Endothelial cell of umbilical vein (primary cell): Measurements from ENCODE around the gene PTGS2. TPM values are rescaled to one million over a fixed set of nuclear protein-coding genes. Genes with fewer than 3 reads are reported as not detected.

Experiments used
- BruUV-seq: library from RNA; stranded (reverse); fragments of 400-500 nt; replicated peaks from 2 replicates; lab custom pipeline; 2021; lab: Mats Ljungman, UMichigan
- CTCF ChIA-PET: fragments of 300-600, 350-600 bp; sonication (Branson Sonifier 250); formaldehyde crosslinking; loops from one replicate; lab custom pipeline; 2021; ENCODE audit warnings: antibody characterized with exemption, inconsistent platforms; lab: Charles Lee
- POLR2A ChIA-PET: fragments of 300-600, 350-600 bp; sonication (Branson Sonifier 250); formaldehyde crosslinking; loops from one replicate; lab custom pipeline; 2021; ENCODE audit warnings: antibody characterized with exemption, inconsistent platforms; lab: Charles Lee
- DNase-seq: peaks from one replicate; pipeline ENCODE4 v3.0.0-alpha.2; 2011; ENCODE audit warnings: low read depth, low spot score
- FAIRE-seq: peaks from 2 replicates; lab custom pipeline; 2011; peaks lifted over from hg19 to GRCh38; lab: Jason Lieb, UNC
- H2AFZ ChIP-seq: 2 replicates; pipeline ENCODE4 v1.6.0; 2012; ENCODE audit warnings: low read depth, low read length, control low read depth, inconsistent platforms
- H3K27ac ChIP-seq: 2 replicates; pipeline ENCODE4 v1.5.1; 2011; ENCODE audit warnings: low read depth, mild to moderate bottlenecking, control low read depth, low read length, moderate library complexity; ENCODE audit not compliant: insufficient read depth
- H3K27me3 ChIP-seq, 2 experiments: 2 replicates each; pipeline versions ENCODE4 v1.6.0 to v1.6.1; 2011; ENCODE audit warnings: low read length in 2 of 2, mixed read lengths in 1 of 2; ENCODE audit not compliant: control insufficient read depth in 2 of 2, insufficient read depth in 2 of 2
- H3K36me3 ChIP-seq, 2 experiments: 2 replicates in 1 of 2; 3 replicates in 1 of 2; pipeline ENCODE4 v1.5.1; 2011; ENCODE audit warnings: low read length in 2 of 2, mild to moderate bottlenecking in 1 of 2, moderate library complexity in 1 of 2; ENCODE audit not compliant: control insufficient read depth in 2 of 2, insufficient read depth in 2 of 2; ENCODE audit errors: extremely low read depth in 1 of 2
- H3K4me1 ChIP-seq: 3 replicates; pipeline ENCODE4 v1.5.1; 2011; ENCODE audit warnings: mild to moderate bottlenecking, low read length; ENCODE audit not compliant: control insufficient read depth, insufficient read depth; ENCODE audit errors: extremely low read depth
- H3K4me2 ChIP-seq: 2 replicates; pipeline ENCODE4 v1.6.1; 2011; ENCODE audit warnings: low read length, control low read depth, mixed read lengths; ENCODE audit not compliant: insufficient read depth
- H3K4me3 ChIP-seq, 3 experiments: fragments of 200-600 bp in 1 of 3; sonication (generic), shearing (Covaris generic) in 1 of 3; replicated peaks in 1 of 3; 2 replicates each; pipeline ENCODE4 v1.5.1; 2011 to 2016; ENCODE audit warnings: control low read depth in 3 of 3, low read length in 3 of 3, mild to moderate bottlenecking in 2 of 3, inconsistent platforms in 1 of 3, low read depth in 1 of 3, moderate library complexity in 1 of 3; ENCODE audit not compliant: insufficient read depth in 1 of 3
- H3K79me2 ChIP-seq: 2 replicates; pipeline ENCODE4 v1.6.0; 2012; ENCODE audit warnings: low read length, inconsistent platforms; ENCODE audit not compliant: control insufficient read depth, insufficient read depth
- H3K9ac ChIP-seq: replicated peaks from 2 replicates; pipeline ENCODE3; 2011; ENCODE audit warnings: low read length, control low read depth; ENCODE audit not compliant: insufficient read depth; ENCODE audit errors: extremely low read depth
- H3K9me1 ChIP-seq: replicated peaks from 3 replicates; pipeline ENCODE4 v1.6.0; 2011; ENCODE audit warnings: mild to moderate bottlenecking, low read length; ENCODE audit not compliant: control insufficient read depth, insufficient read depth; ENCODE audit errors: extremely low read depth
- H3K9me3 ChIP-seq: replicated peaks from 2 replicates; pipeline ENCODE4 v1.5.1; 2012; ENCODE audit warnings: low read length, inconsistent platforms; ENCODE audit not compliant: control insufficient read depth, insufficient read depth
- H4K20me1 ChIP-seq: replicated peaks from 2 replicates; pipeline ENCODE3; 2011; ENCODE audit warnings: mild to moderate bottlenecking, low read length; ENCODE audit not compliant: control insufficient read depth, insufficient read depth; ENCODE audit errors: extremely low read depth
- CTCF ChIP-seq, 2 donors: IDR thresholded peaks; 1 replicate in 1 of 2; 2 replicates in 1 of 2; pipeline ENCODE4 v1.5.1; 2011; ENCODE audit warnings: low read length in 2 of 2, mild to moderate bottlenecking in 2 of 2, moderate library complexity in 2 of 2, control low read depth in 1 of 2, inconsistent platforms in 1 of 2, low read depth in 1 of 2; ENCODE audit not compliant: insufficient read depth in 1 of 2; ENCODE audit errors: extremely low read depth in 1 of 2
- EZH2 ChIP-seq: IDR thresholded peaks from 2 replicates; pipeline ENCODE4 v1.6.1; 2012; ENCODE audit warnings: borderline replicate concordance, low read depth, mild to moderate bottlenecking, moderate library complexity, low read length, inconsistent platforms; ENCODE audit not compliant: severe bottlenecking
- FOS ChIP-seq: IDR thresholded peaks from 2 replicates; pipeline ENCODE4 v1.6.1; 2011; ENCODE audit warnings: mild to moderate bottlenecking, low read length, moderate library complexity, borderline replicate concordance; ENCODE audit not compliant: insufficient read depth
- GATA2 ChIP-seq: IDR thresholded peaks from 2 replicates; pipeline ENCODE4 v1.7.0; 2011; ENCODE audit warnings: low read depth, mild to moderate bottlenecking, moderate library complexity, mixed read lengths, low read length; ENCODE audit not compliant: insufficient read length, insufficient read depth
- JUN ChIP-seq: IDR thresholded peaks from 2 replicates; pipeline ENCODE4 v1.6.1; 2011; ENCODE audit warnings: borderline replicate concordance, low read depth; ENCODE audit not compliant: insufficient read length, insufficient read depth
- MAX ChIP-seq: IDR thresholded peaks from 2 replicates; pipeline ENCODE4 v1.6.1; 2011; ENCODE audit not compliant: insufficient read depth, insufficient read length
- MYC ChIP-seq: IDR thresholded peaks from one replicate; pipeline ENCODE4 v1.6.1; 2011; ENCODE audit warnings: mild to moderate bottlenecking, low read depth, low read length
- POLR2A ChIP-seq: IDR thresholded peaks from 2 replicates; pipeline ENCODE4 v1.6.1; 2012; ENCODE audit warnings: low read depth, mild to moderate bottlenecking, control low read depth, low read length
- POLR2AphosphoS5 ChIP-seq: IDR thresholded peaks from 2 replicates; pipeline ENCODE4 v1.6.1; 2012; ENCODE audit warnings: low read depth, mild to moderate bottlenecking, control low read depth, low read length, moderate library complexity; ENCODE audit not compliant: insufficient read depth
- dilution Hi-C: fragments of 300-500 bp; cut with MboI; formaldehyde crosslinking; loops from one replicate; pipeline ENCODE4 v1.15.0; 2019; ENCODE audit warnings: low sequenced_read_pairs; ENCODE audit not compliant: extremely low pct_ligation_motif_present
- intact Hi-C: fragments of 100-400 bp; cut with micrococcal nuclease; formaldehyde crosslinking; loops from one replicate; pipeline ENCODE4 v1.10.0; 2022
- polyA plus RNA-seq, 4 experiments: library from polyadenylated mRNA; depleted of rRNA in 3 of 4; stranded (reverse) in 3 of 4; unstranded in 1 of 4; fragments of >200 nt; gene quantifications; 2 replicates each; pipeline versions ENCODE4 v1.2.1 to v1.2.3, GENCODE V29; 2011 to 2012; ENCODE audit warnings: missing spikeins in 1 of 4
- total RNA-seq: library from RNA; stranded (reverse); gene quantifications from 2 replicates; pipeline ENCODE4 v1.2.3, GENCODE V29; 2021

Gene PTGS2
- total and polyA plus RNA-seq, 2 donors (not counting 3 experiments of a cell fraction or from before 2014, with no cell fraction given), result 21.6 to 84.6 TPM

- Histone ChIP-seq H3K4me1 (peaks cover 8% of the 10 kb centered on the region), H3K27ac (peak overlapping the region; percentile 67), H3K4me2 (no peak overlapping the region), H3K9ac (no peak overlapping the region), H3K36me3 (no peaks in the 10 kb centered on the region), H3K9me3 (no peaks in the 10 kb centered on the region), H3K27me3 (no peaks in the 10 kb centered on the region), H3K4me3 (no peak overlapping the region), H2AFZ (peak overlapping the region; percentile 5), H3K9me1 (no peaks in the 10 kb centered on the region), H3K79me2 (no peaks in the 10 kb centered on the region), H4K20me1 (no peaks in the 10 kb centered on the region)
- TF ChIP-seq POLR2AphosphoS5, result peak; percentile 49
- no peak for TF ChIP-seq EZH2
- peak; percentile 78 for TF ChIP-seq FOS
- TF ChIP-seq JUN, result peak; percentile 81
- TF ChIP-seq POLR2A, result no peak
- no TSS peak for BruUV-seq
- dilution Hi-C loops, result no loop called here
- intact Hi-C loops, result no loop called here
- FAIRE-seq (peak; percentile 81), DNase-seq (peak; percentile 64)
- POLR2A ChIA-PET, result no interaction called here
- CTCF ChIA-PET, result interaction anchor here (0.9 to 1.3 kb wide), 2 partner anchors 12 to 26 kb away, joined by 3 to 4 read pairs; no protein-coding TSS in a partner anchor
Measured at GRCh38 chr1:186655876-186656275, 24.3 kb downstream of the PTGS2 start.

- no peaks in the 10 kb centered on the region for H3K79me2 ChIP-seq
- H3K4me1 ChIP-seq, result peaks cover 8% of the 10 kb centered on the region
- no peaks in the 10 kb centered on the region for H4K20me1 ChIP-seq
- FAIRE-seq, result no peak
- no peak for DNase-seq
- no peaks in the 10 kb centered on the region for H3K9me1 ChIP-seq
- CTCF ChIA-PET, result interaction anchor here (1.3 kb wide), 1 partner anchor 13 kb away, joined by 4 read pairs; no protein-coding TSS in a partner anchor
- H3K4me2 ChIP-seq, result no peak overlapping the region
- H3K27me3 ChIP-seq, result no peaks in the 10 kb centered on the region
- BruUV-seq, result no TSS peak
- no peaks in the 10 kb centered on the region for H3K9me3 ChIP-seq
- TF ChIP-seq MAX, result no peak
- TF ChIP-seq JUN, result no peak
- TF ChIP-seq EZH2, result no peak
- no peak for TF ChIP-seq GATA2
- TF ChIP-seq POLR2A, result no peak
- TF ChIP-seq FOS, result no peak
- TF ChIP-seq CTCF (IDR thresholded peaks at IDR 0.05; ENCODE audit: extremely low read depth in 1 of 2, insufficient read depth in 1 of 2, low read depth in 1 of 2, low read length in 2 of 2), result no peak
- no peak for TF ChIP-seq POLR2AphosphoS5
- TF ChIP-seq MYC, result no peak
- H3K9ac ChIP-seq, result no peak overlapping the region
- POLR2A ChIA-PET, result no interaction called here
- H3K36me3 ChIP-seq, result no peaks in the 10 kb centered on the region
- intact Hi-C loops (no loop called here), dilution Hi-C loops (no loop called here)
- H2AFZ ChIP-seq, result no peak overlapping the region
- no peak overlapping the region for H3K4me3 ChIP-seq
- H3K27ac ChIP-seq, result no peak overlapping the region
Measured at GRCh38 chr1:186654741-186655140, 25.5 kb downstream of the PTGS2 start.
